ENCODE measurements around the gene PRND. TPM values are rescaled to one million over a fixed set of nuclear protein-coding genes. Genes with fewer than 3 reads are reported as not detected.

Gene PRND
- total and polyA plus RNA-seq, 4 donors: 0.22 to 12.1 TPM; not detected in 2

DNA sequence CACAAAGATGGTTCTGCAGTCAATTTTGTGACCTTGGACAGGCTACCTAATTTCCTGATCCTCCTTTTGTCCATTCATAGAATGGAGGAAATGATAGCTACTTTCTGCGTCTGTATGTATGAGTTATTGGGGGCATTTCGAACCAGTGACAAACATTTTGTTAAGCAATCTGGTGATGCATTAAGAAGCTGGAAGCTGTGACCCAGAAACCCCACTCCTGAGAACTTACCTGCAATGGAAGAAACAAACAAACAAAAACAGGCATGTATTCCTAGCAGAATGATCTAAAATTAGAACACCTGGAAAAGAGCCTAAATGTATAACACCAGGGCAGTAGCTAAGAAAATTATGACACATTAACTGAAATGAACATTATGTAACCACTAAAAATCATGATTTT lies 33.4 kb upstream of the PRND start:
- no peak overlapping the region for H3K27ac ChIP-seq (ENCODE audit: low read depth in 1 of 2, low read length in 1 of 2)
- DNase-seq: no peak
- TF ChIP-seq, protein P1, sequence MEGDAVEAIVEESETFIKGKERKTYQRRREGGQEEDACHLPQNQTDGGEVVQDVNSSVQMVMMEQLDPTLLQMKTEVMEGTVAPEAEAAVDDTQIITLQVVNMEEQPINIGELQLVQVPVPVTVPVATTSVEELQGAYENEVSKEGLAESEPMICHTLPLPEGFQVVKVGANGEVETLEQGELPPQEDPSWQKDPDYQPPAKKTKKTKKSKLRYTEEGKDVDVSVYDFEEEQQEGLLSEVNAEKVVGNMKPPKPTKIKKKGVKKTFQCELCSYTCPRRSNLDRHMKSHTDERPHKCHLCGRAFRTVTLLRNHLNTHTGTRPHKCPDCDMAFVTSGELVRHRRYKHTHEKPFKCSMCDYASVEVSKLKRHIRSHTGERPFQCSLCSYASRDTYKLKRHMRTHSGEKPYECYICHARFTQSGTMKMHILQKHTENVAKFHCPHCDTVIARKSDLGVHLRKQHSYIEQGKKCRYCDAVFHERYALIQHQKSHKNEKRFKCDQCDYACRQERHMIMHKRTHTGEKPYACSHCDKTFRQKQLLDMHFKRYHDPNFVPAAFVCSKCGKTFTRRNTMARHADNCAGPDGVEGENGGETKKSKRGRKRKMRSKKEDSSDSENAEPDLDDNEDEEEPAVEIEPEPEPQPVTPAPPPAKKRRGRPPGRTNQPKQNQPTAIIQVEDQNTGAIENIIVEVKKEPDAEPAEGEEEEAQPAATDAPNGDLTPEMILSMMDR (IDR thresholded peaks at IDR 0.05; ENCODE audit: control extremely low read depth, extremely low read depth): no peak
- no peaks in the 10 kb centered on the region for H3K27me3 ChIP-seq (ENCODE audit: control insufficient read depth in 3 of 3, insufficient read depth in 3 of 3, low read length in 2 of 3)
- peak overlapping the region in 1 of 2 donors; percentile 10 for H3K9ac ChIP-seq (ENCODE audit: insufficient read depth in 1 of 2, low read length in 2 of 2)
- H3K9me3 ChIP-seq (ENCODE audit: control insufficient read depth in 4 of 4, insufficient read depth in 3 of 4, low read length in 3 of 4): no peaks in the 10 kb centered on the region
- H3K36me3 ChIP-seq (ENCODE audit: control insufficient read depth in 4 of 4, insufficient read depth in 4 of 4, low read length in 4 of 4): no peaks in the 10 kb centered on the region
- ATAC-seq (ENCODE audit: insufficient read depth, low FRiP score): no peak
- peaks cover 0 to 30% (median 5%) of the 10 kb centered on the region in 5 donors for H3K4me1 ChIP-seq (ENCODE audit: control insufficient read depth in 5 of 5, insufficient read depth in 5 of 5, low read length in 5 of 5)
- 69 to 70% methylated on average over 2 of the region's 2 CpGs for WGBS, 2 donors
- H3K4me3 ChIP-seq: no peak overlapping the region

DNA sequence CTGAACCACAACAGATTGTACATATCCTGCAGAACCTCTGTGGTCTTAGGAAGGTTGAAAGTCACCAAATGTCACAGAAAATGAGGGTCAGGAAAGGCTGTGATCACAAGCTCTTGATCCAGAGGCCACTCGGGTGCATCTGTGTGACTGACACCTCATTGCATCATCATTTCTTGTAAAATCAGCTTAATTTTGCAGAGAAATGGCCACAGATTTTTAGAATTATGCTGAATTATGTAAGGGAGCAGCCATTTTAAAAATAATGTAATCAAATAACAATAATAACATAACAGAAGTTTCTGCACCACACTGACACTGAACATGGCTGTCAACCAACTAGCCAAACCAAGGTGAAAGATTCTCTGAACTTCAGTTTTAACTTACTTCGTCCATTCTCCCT lies 32.5 kb upstream of the PRND start:
- WGBS, 2 donors: 51 to 65% methylated on average over 2 of the region's 2 CpGs
- H3K9ac ChIP-seq (ENCODE audit: insufficient read depth in 1 of 2, low read length in 2 of 2): no peak overlapping the region
- DNase-seq: peak in 1 of 3 donors; percentile 14

DNA sequence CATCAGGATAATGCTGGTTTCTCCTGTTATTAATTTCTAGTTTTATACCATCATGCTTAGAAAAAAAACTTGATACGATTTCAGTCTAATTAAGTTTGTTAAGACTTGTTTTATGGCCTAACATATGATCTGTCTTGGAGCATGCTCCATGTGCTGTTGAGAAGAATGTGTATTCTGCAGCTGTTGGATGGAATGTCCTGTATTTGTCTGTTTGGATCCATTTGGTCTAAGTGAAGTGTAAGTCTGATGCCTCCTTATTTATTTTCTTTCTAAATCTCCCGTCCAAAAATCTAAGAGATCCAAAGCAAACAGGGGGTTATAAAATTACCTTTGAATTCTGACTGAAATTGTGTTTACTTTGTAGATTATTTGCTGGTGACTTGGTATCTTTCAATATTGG lies 30.0 kb upstream of the PRND start:
- H3K4me3 ChIP-seq: no peak overlapping the region
- H3K27ac ChIP-seq (ENCODE audit: low read depth in 1 of 2, low read length in 1 of 2): no peak overlapping the region
- no peak overlapping the region for H3K9ac ChIP-seq (ENCODE audit: insufficient read depth in 1 of 2, low read length in 2 of 2)
- no peaks in the 10 kb centered on the region for H3K9me3 ChIP-seq (ENCODE audit: control insufficient read depth in 4 of 4, insufficient read depth in 3 of 4, low read length in 3 of 4)
- H3K36me3 ChIP-seq (ENCODE audit: control insufficient read depth in 4 of 4, insufficient read depth in 4 of 4, low read length in 4 of 4): peaks cover 0 to 2% (median 0%) of the 10 kb centered on the region in 4 donors
- no peaks in the 10 kb centered on the region for H3K27me3 ChIP-seq (ENCODE audit: control insufficient read depth in 3 of 3, insufficient read depth in 3 of 3, low read length in 2 of 3)
- H3K4me1 ChIP-seq (ENCODE audit: control insufficient read depth in 5 of 5, insufficient read depth in 5 of 5, low read length in 5 of 5): peaks cover 0 to 30% (median 5%) of the 10 kb centered on the region in 5 donors
- ATAC-seq (ENCODE audit: insufficient read depth, low FRiP score) (no peak), DNase-seq (peak in 2 of 3 donors; percentile 11 to 14)
- WGBS, 2 donors: 50 to 79% methylated on average over 2 of the region's 2 CpGs
- TF ChIP-seq, protein P1 (IDR thresholded peaks at IDR 0.05; ENCODE audit: control extremely low read depth, extremely low read depth): no peak

More for the DNA sequence above, 32.5 kb upstream of the PRND start:
- TF ChIP-seq, protein P1 (IDR thresholded peaks at IDR 0.05; ENCODE audit: control extremely low read depth, extremely low read depth): no peak
- Histone ChIP-seq H3K27ac (ENCODE audit: low read depth in 1 of 2, low read length in 1 of 2) (no peak overlapping the region), H3K36me3 (ENCODE audit: control insufficient read depth in 4 of 4, insufficient read depth in 4 of 4, low read length in 4 of 4) (no peaks in the 10 kb centered on the region), H3K4me3 (no peak overlapping the region), H3K9me3 (ENCODE audit: control insufficient read depth in 4 of 4, insufficient read depth in 3 of 4, low read length in 3 of 4) (no peaks in the 10 kb centered on the region), H3K4me1 (ENCODE audit: control insufficient read depth in 5 of 5, insufficient read depth in 5 of 5, low read length in 5 of 5) (peaks cover 0 to 30% (median 5%) of the 10 kb centered on the region in 5 donors), H3K27me3 (ENCODE audit: control insufficient read depth in 3 of 3, insufficient read depth in 3 of 3, low read length in 2 of 3) (no peaks in the 10 kb centered on the region)
- no peak for ATAC-seq (ENCODE audit: insufficient read depth, low FRiP score)

DNA sequence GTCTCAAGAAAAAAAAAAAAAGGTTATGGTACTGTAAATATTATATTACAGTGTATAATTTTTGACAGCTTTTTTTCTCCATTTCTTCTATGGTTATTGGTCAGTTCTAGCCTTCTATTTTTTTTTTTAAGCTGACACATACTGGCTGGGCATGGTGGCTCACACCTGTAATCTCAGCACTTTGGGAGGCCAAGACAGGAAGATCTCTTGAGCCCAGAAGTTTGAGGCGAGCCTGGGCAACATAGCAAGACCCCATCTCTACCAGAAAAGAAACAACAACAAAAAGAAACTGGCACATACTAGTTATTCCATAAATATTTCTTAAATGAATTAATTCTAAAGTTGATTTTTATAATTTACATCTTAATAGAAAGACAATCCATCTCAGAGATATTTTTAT lies 27.6 kb upstream of the PRND start:
- ATAC-seq (ENCODE audit: insufficient read depth, low FRiP score) (no peak), DNase-seq (no peak)
- Histone ChIP-seq H3K27ac (ENCODE audit: low read depth in 1 of 2, low read length in 1 of 2) (no peak overlapping the region), H3K27me3 (ENCODE audit: control insufficient read depth in 3 of 3, insufficient read depth in 3 of 3, low read length in 2 of 3) (no peaks in the 10 kb centered on the region), H3K36me3 (ENCODE audit: control insufficient read depth in 4 of 4, insufficient read depth in 4 of 4, low read length in 4 of 4) (peaks cover 0 to 3% (median 2%) of the 10 kb centered on the region in 4 donors), H3K4me1 (ENCODE audit: control insufficient read depth in 5 of 5, insufficient read depth in 5 of 5, low read length in 5 of 5) (peaks cover 0 to 23% (median 1%) of the 10 kb centered on the region in 5 donors), H3K9ac (ENCODE audit: insufficient read depth in 1 of 2, low read length in 2 of 2) (no peak overlapping the region), H3K4me3 (no peak overlapping the region), H3K9me3 (ENCODE audit: control insufficient read depth in 4 of 4, insufficient read depth in 3 of 4, low read length in 3 of 4) (no peaks in the 10 kb centered on the region)
- TF ChIP-seq, protein P1 (IDR thresholded peaks at IDR 0.05; ENCODE audit: control extremely low read depth, extremely low read depth): no peak
- 92 to 93% methylated on average over 1 of the region's 1 CpG for WGBS, 2 donors
